GM23248 (cell line): Measurements from ENCODE around the gene TLE7. TPM values are rescaled to one million over a fixed set of nuclear protein-coding genes. Genes with fewer than 3 reads are reported as not detected.
A peak's percentile ranks its signal among the peaks of the same experiment; 100 is the strongest.

ENCODE experiments used
- DNase-seq: peaks from one replicate; pipeline ENCODE4 v3.0.0-alpha.2; 2015
- H2AFZ ChIP-seq: fragments of 200-600 bp; sonication (generic); 2 replicates; pipeline ENCODE4 v1.6.1; 2016; ENCODE audit warnings: antibody characterized with exemption
- H3F3A ChIP-seq: fragments of 200-600 bp; sonication (generic); 2 replicates; pipeline ENCODE4 v1.6.1; 2016; ENCODE audit warnings: mild to moderate bottlenecking, antibody characterized with exemption, mixed run types; ENCODE audit not compliant: insufficient read depth
- H3K27ac ChIP-seq: fragments of 200-600 bp; sonication (generic); 2 replicates; pipeline ENCODE4 v1.5.1; 2016; ENCODE audit warnings: mild to moderate bottlenecking
- H3K27me3 ChIP-seq: fragments of 200-600 bp; sonication (generic); replicated peaks from 2 replicates; pipeline ENCODE4 v1.6.1; 2016; ENCODE audit warnings: mild to moderate bottlenecking; ENCODE audit not compliant: insufficient read depth
- H3K36me3 ChIP-seq: fragments of 200-600 bp; sonication (generic); 2 replicates; pipeline ENCODE4 v1.6.1; 2016; ENCODE audit warnings: low read depth, mild to moderate bottlenecking
- H3K4me1 ChIP-seq: fragments of 200-600 bp; sonication (generic); 2 replicates; pipeline ENCODE4 v1.6.1; 2016; ENCODE audit warnings: mild to moderate bottlenecking; ENCODE audit not compliant: insufficient read depth
- H3K4me2 ChIP-seq: fragments of 200-600 bp; sonication (generic); one replicate; pipeline ENCODE4 v1.6.1; 2016; ENCODE audit warnings: mild to moderate bottlenecking; ENCODE audit not compliant: unreplicated experiment
- H3K4me3 ChIP-seq: fragments of 200-600 bp; sonication (generic); 2 replicates; pipeline ENCODE4 v1.5.1; 2016; ENCODE audit warnings: mild to moderate bottlenecking
- H3K79me2 ChIP-seq: fragments of 200-600 bp; sonication (generic); 2 replicates; pipeline ENCODE4 v1.6.1; 2016; ENCODE audit warnings: mild to moderate bottlenecking; ENCODE audit not compliant: insufficient read depth
- H3K9ac ChIP-seq: fragments of 200-600 bp; sonication (generic); 2 replicates; pipeline ENCODE4 v1.6.1; 2016; ENCODE audit warnings: mild to moderate bottlenecking
- H3K9me2 ChIP-seq: fragments of 200-600 bp; sonication (generic); 2 replicates; pipeline ENCODE4 v1.6.1; 2016; ENCODE audit warnings: mixed run types, mild to moderate bottlenecking, moderate library complexity; ENCODE audit not compliant: insufficient read depth
- H3K9me3 ChIP-seq: fragments of 200-600 bp; sonication (generic); one replicate; pipeline ENCODE4 v1.6.1; 2017; ENCODE audit warnings: low read depth
- H4K20me1 ChIP-seq: fragments of 200-600 bp; sonication (generic); 2 replicates; pipeline ENCODE4 v1.6.0; 2016; ENCODE audit not compliant: insufficient read depth
- EZH2 ChIP-seq: fragments of 200-600 bp; sonication (generic); IDR thresholded peaks from 2 replicates; pipeline ENCODE4 v1.6.1; 2018; ENCODE audit warnings: antibody characterized with exemption, mild to moderate bottlenecking; ENCODE audit not compliant: insufficient read depth, poor library complexity, severe bottlenecking
- EZH2phosphoT487 ChIP-seq: fragments of 200-600 bp; sonication (generic); IDR thresholded peaks from 2 replicates; pipeline ENCODE4 v1.6.1; 2018; ENCODE audit warnings: antibody characterized with exemption, moderate library complexity, mild to moderate bottlenecking, low read depth; ENCODE audit not compliant: insufficient read depth
- WGBS, 2 experiments: methylation state at CpG; one replicate each; pipeline ENCODE4 v1.1.6; 2015 to 2017; ENCODE audit warnings: low lambda C conversion rate in 2 of 2, low coverage in 1 of 2; ENCODE audit errors: missing lambda C conversion rate in 2 of 2; 5-methylcytosine and 5-hydroxymethylcytosine counted together
- in situ Hi-C: fragments of 300-500 bp; cut with MboI; formaldehyde crosslinking; loops from 2 replicates; pipeline ENCODE4 v1.15.0; 2020
- polyA plus RNA-seq: library from polyadenylated mRNA; unstranded; fragments of >200 nt; fragmentation: Nextera tagmentation; extraction: Ambion mirVana; gene quantifications from 2 replicates; pipeline ENCODE4 v1.2.1, GENCODE V29; 2016
- total RNA-seq: library from RNA; depleted of rRNA; stranded (reverse); fragments of >200 nt; shearing (Covaris generic); gene quantifications from 2 replicates; pipeline ENCODE4 v1.2.3, GENCODE V29; 2014; rRNA removed

The TLE7 gene
- total and polyA plus RNA-seq, 2 experiments from 2014 or later, result not detected

DNA sequence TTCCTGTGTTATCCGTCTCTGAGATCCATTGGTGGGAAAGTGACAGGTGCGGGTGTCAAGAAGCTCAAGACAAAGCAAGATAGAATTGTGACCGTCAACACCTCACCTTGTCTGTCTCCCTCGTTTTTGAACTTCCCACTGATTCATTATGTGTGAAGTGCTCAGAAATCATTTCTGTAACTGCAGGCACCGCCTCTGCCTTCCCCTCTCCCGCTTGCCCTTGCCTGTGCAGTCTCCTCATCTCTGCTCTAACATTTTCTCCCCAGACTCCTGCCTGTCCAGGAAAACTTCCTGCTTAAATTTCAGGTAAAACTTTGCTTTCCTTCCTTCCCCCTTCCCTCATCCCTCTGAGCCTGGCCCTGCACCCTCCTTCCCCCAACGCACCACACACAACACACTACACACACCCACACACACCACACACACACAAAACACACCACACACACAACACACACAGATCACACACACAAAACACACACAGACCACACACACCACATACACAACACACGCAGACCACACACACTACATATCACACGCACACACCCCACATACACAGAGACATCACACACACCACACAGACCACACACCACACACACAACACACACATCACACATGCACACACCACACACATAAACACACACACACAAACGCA lies 57.7 kb downstream of the TLE7 start:
- no peak for DNase-seq
- H3K4me3 ChIP-seq, result no peak overlapping the region
- H3K9me3 ChIP-seq, result no peaks in the 10 kb centered on the region

DNA sequence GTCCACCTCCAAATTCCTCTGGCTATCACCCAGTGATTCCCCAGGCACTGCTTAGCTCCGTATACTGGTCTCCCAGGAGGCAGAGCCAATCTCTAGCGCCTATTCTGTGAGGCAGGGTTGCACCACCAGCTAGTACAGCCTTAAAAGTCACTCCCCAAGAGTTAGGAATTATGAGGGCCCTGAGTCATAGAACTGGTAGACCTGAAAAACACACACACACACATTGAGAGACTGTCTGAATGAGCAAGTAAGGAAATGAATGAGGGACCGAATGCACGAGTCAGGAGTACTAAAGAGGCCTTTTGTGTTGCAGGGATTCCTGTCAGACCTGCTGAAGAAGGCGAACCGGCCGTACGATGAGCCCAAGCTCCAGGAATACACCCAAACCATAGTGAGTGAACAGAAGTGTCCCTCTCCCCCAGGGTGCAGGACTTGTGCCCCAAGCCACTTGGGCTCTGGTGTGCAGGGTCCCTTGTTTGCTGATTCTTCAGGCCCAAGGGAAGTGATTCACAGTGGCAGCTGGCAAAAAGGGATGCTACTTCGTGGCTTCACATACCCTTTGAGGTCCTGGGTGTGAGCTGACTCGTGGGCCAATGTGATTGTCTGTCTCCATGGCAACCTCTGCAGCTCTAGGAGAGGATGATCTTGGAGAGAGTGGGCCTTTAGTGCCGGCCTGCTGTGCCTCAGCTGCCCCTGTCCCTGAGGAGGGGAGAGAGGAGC lies 58.6 kb downstream of the TLE7 start:
- Histone ChIP-seq H3K27ac (no peak overlapping the region), H3K4me1 (no peaks in the 10 kb centered on the region), H2AFZ (no peak overlapping the region), H3K4me2 (no peak overlapping the region), H3K9me2 (no peaks in the 10 kb centered on the region), H3K9me3 (no peaks in the 10 kb centered on the region), H3K27me3 (peaks cover 14% of the 10 kb centered on the region), H3K4me3 (no peak overlapping the region), H3K79me2 (no peaks in the 10 kb centered on the region), H3K36me3 (no peaks in the 10 kb centered on the region), H3F3A (no peaks in the 10 kb centered on the region), H3K9ac (no peak overlapping the region), H4K20me1 (no peaks in the 10 kb centered on the region)
- no peak for TF ChIP-seq EZH2
- TF ChIP-seq EZH2phosphoT487, result no peak
- in situ Hi-C loops, result no loop called here
- WGBS, 2 experiments, result 48 to 54% methylated on average over 11 of the region's 11 CpGs
- DNase-seq, result peak; percentile 50

More for the DNA sequence above, 57.7 kb downstream of the TLE7 start:
- Histone ChIP-seq H2AFZ (no peak overlapping the region), H3K9ac (no peak overlapping the region), H3K27ac (no peak overlapping the region), H4K20me1 (no peaks in the 10 kb centered on the region), H3K79me2 (no peaks in the 10 kb centered on the region), H3K4me2 (no peak overlapping the region), H3K9me2 (no peaks in the 10 kb centered on the region), H3K36me3 (no peaks in the 10 kb centered on the region), H3K4me1 (no peaks in the 10 kb centered on the region), H3F3A (no peaks in the 10 kb centered on the region), H3K27me3 (peaks cover 14% of the 10 kb centered on the region)
- TF ChIP-seq EZH2 (no peak), EZH2phosphoT487 (no peak)
- WGBS, 2 experiments, result 58 to 62% methylated on average over 8 to 10 of the region's 10 CpGs
- in situ Hi-C loops, result no loop called here

DNA sequence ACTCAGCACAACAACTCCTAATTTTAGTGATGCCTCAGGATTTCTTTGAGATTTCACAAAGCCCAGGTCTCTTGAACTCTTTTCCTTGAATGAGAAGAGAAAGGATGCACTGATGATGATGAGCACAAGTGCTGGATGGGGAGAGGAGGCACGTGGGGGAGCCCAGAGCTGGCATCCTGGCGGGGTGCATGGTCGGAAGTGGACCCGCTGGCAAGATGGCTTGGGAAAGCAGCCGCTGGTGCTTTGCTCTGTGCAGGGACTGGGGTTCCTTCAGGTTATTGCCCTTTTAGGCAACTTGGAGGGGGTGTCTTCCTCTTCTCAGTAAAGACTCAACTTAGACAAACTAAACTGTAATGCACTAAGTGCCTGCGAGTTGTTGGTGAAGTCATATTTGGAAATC lies 61.0 kb downstream of the TLE7 start:
- DNase-seq, result no peak
- no peaks in the 10 kb centered on the region for H3K4me1 ChIP-seq
- no peaks in the 10 kb centered on the region for H3K9me3 ChIP-seq
- no peak overlapping the region for H3K9ac ChIP-seq
- no peak overlapping the region for H2AFZ ChIP-seq
- H3K4me2 ChIP-seq, result no peak overlapping the region
- no peaks in the 10 kb centered on the region for H3F3A ChIP-seq
- H3K27me3 ChIP-seq, result no peaks in the 10 kb centered on the region; the same call in 1 of the 2 replicates
- no peak overlapping the region for H3K27ac ChIP-seq
- H3K36me3 ChIP-seq, result no peaks in the 10 kb centered on the region
- no peaks in the 10 kb centered on the region for H3K79me2 ChIP-seq
- H3K9me2 ChIP-seq, result no peaks in the 10 kb centered on the region
- no peaks in the 10 kb centered on the region for H4K20me1 ChIP-seq
- no peak overlapping the region for H3K4me3 ChIP-seq
- WGBS, 2 experiments, result 52 to 60% methylated on average over 6 of the region's 6 CpGs
- in situ Hi-C loops, result no loop called here
- TF ChIP-seq EZH2phosphoT487 (no peak), EZH2 (no peak)

Other genes starting within 250 kb of the TLE7 start
- gene HYDIN, start 211.3 kb downstream of the TLE7 start, total RNA-seq, result 0.54 TPM in 1 of 2 replicates, not detected in the other
- 0.10 and 0.50 TPM in 2 replicates for gene HYDIN, start 211.3 kb downstream of the TLE7 start, polyA plus RNA-seq
- gene CMTR2, start 152.7 kb downstream of the TLE7 start, total RNA-seq, result 29.1 and 43.5 TPM in 2 replicates
- 12.6 and 13.7 TPM in 2 replicates for gene CMTR2, start 152.7 kb downstream of the TLE7 start, polyA plus RNA-seq
- gene CALB2, start 83.3 kb downstream of the TLE7 start, total RNA-seq, result 1.8 TPM in 1 of 2 replicates, not detected in the other
- 0.99 and 1.2 TPM in 2 replicates for gene CALB2, start 83.3 kb downstream of the TLE7 start, polyA plus RNA-seq
- gene ZNF23, start 20.2 kb upstream of the TLE7 start, total RNA-seq, result 10.9 and 12.1 TPM in 2 replicates
- 14.2 and 15.3 TPM in 2 replicates for gene ZNF23, start 20.2 kb upstream of the TLE7 start, polyA plus RNA-seq
- 1.3 and 1.4 TPM in 2 replicates for gene ZNF19, start 47.3 kb upstream of the TLE7 start, total RNA-seq
- gene ZNF19, start 47.3 kb upstream of the TLE7 start, polyA plus RNA-seq, result 0.85 and 1.7 TPM in 2 replicates
- not detected in 2 replicates for gene CHST4, start 84.4 kb upstream of the TLE7 start, total RNA-seq
- gene CHST4, start 84.4 kb upstream of the TLE7 start, polyA plus RNA-seq, result not detected in 2 replicates
- not detected in 2 replicates for gene TAT, start 135.0 kb upstream of the TLE7 start, total RNA-seq
- not detected in 2 replicates for gene TAT, start 135.0 kb upstream of the TLE7 start, polyA plus RNA-seq
- gene MARVELD3, start 184.1 kb upstream of the TLE7 start, total RNA-seq, result not detected in 2 replicates
- 0.20 TPM in 1 of 2 replicates, not detected in the other for gene MARVELD3, start 184.1 kb upstream of the TLE7 start, polyA plus RNA-seq